Measurements from ENCODE around the gene SH3BGRL3. TPM values are rescaled to one million over a fixed set of nuclear protein-coding genes. Genes with fewer than 3 reads are reported as not detected.
A peak's percentile ranks its signal among the peaks of the same experiment; 100 is the strongest.

SH3BGRL3 gene
- total and polyA plus RNA-seq, 3 donors from 2014 or later, result 24.4 to 76.6 (median 25.4) TPM

DNA sequence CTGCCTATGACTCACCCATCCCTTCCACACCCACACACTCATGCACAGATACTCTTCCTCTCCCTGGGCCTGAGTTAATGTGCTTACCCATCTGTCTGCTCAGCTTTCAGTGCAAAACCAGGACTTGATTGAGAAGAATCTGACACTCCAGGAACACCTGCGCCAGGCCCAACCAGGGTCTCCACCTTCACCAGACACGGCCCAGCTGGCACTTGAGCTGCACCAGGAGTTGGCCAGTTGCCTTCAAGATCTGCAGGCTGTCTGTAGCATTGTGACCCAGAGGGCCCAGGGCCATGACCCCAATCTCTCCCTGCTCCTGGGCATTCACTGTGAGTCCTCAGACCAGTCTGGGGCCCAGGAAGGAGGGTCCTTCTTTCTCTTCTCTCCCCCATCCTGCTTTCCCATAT, 3.5 kb upstream of the SH3BGRL3 start:
- Histone ChIP-seq H3K27me3 (no peaks in the 10 kb centered on the region), H3K27ac (peak overlapping the region; percentile 63 to 89), H3K36me3 (ENCODE audit: low read depth, missing control alignments) (no peaks in the 10 kb centered on the region), H3K4me3 (no peak overlapping the region), H3K4me1 (peaks cover 31% of the 10 kb centered on the region), H3K9me3 (no peaks in the 10 kb centered on the region)
- WGBS, 2 donors, result 94 to 95% methylated on average over 2 of the region's 2 CpGs
- no peak for DNase-seq
- TF ChIP-seq POLR2A (IDR thresholded peaks at IDR 0.05), result no peak
- TF ChIP-seq, protein P1, sequence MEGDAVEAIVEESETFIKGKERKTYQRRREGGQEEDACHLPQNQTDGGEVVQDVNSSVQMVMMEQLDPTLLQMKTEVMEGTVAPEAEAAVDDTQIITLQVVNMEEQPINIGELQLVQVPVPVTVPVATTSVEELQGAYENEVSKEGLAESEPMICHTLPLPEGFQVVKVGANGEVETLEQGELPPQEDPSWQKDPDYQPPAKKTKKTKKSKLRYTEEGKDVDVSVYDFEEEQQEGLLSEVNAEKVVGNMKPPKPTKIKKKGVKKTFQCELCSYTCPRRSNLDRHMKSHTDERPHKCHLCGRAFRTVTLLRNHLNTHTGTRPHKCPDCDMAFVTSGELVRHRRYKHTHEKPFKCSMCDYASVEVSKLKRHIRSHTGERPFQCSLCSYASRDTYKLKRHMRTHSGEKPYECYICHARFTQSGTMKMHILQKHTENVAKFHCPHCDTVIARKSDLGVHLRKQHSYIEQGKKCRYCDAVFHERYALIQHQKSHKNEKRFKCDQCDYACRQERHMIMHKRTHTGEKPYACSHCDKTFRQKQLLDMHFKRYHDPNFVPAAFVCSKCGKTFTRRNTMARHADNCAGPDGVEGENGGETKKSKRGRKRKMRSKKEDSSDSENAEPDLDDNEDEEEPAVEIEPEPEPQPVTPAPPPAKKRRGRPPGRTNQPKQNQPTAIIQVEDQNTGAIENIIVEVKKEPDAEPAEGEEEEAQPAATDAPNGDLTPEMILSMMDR (IDR thresholded peaks at IDR 0.05), result no peak
- intact Hi-C loops (cut with DNase I; ENCODE audit: low total_unique reads), result loop anchor here (10.0 kb wide), 1 partner anchor 48 kb away; no protein-coding TSS in a partner anchor

DNA sequence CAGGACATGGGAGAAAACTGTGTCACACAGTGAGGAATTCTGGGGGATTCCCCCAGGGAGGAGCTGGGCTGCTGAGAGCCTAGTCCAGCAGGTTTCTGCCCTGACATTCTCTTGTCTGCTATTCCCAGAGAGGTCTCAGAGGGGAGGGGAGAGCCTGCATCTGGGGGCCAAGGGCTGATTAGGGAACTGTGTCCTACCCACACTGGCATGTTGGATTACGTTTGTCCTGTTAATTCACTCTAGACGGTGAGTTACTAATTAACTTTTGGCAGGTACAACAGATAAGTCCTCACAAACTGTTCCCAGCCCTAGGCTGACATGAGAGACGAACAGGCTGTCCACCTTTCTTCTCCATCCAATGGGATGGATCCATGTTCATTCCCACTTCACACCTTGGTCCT, 2.6 kb upstream of the SH3BGRL3 start:
- intact Hi-C loops (cut with DNase I; ENCODE audit: low total_unique reads), result loop anchor here (10.0 kb wide), 1 partner anchor 48 kb away; no protein-coding TSS in a partner anchor
- no peak for DNase-seq
- TF ChIP-seq POLR2A (IDR thresholded peaks at IDR 0.05), result no peak
- TF ChIP-seq, protein P1 (IDR thresholded peaks at IDR 0.05), result no peak
- peaks cover 35% of the 10 kb centered on the region for H3K4me1 ChIP-seq
- H3K27ac ChIP-seq, result peak overlapping the region in 1 of 2 donors; percentile 87
- H3K4me3 ChIP-seq, result no peak overlapping the region
- H3K27me3 ChIP-seq, result no peaks in the 10 kb centered on the region
- H3K9me3 ChIP-seq, result no peaks in the 10 kb centered on the region
- WGBS, 2 donors, result 73 to 85% methylated on average over 3 of the region's 3 CpGs
- H3K36me3 ChIP-seq (ENCODE audit: low read depth, missing control alignments), result no peaks in the 10 kb centered on the region

DNA sequence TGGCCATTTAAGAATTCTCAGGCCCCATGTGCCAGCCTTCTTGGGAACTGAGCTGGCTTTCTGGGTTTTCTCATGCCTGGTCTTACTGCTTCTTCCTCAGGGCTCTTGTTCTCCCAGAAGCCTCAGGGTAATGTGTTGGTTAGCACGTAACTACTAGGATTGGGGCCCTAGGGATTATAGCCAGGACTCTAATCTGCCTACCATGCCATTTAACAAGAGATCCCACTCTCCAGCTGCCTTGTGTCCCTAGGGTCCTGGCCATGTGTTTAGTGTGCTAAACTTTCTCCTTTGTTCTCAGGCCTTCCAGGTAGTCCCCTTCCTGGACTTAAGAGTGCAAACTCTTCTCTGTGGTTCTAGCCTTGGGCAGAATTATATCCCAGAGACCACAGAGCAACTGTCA, 2.2 kb upstream of the SH3BGRL3 start:
- Histone ChIP-seq H3K27ac (peak overlapping the region in 1 of 2 donors; percentile 87), H3K27me3 (no peaks in the 10 kb centered on the region), H3K4me1 (peaks cover 39% of the 10 kb centered on the region), H3K9me3 (no peaks in the 10 kb centered on the region), H3K36me3 (ENCODE audit: low read depth, missing control alignments) (no peaks in the 10 kb centered on the region), H3K4me3 (no peak overlapping the region)
- WGBS, 2 donors, result 80 to 90% methylated on average over 1 of the region's 1 CpG
- TF ChIP-seq, protein P1 (IDR thresholded peaks at IDR 0.05), result no peak
- TF ChIP-seq POLR2A (IDR thresholded peaks at IDR 0.05), result no peak
- no peak for DNase-seq
- intact Hi-C loops (cut with DNase I; ENCODE audit: low total_unique reads), result loop anchor here (10.0 kb wide), 1 partner anchor 47 kb away; no protein-coding TSS in a partner anchor

DNA sequence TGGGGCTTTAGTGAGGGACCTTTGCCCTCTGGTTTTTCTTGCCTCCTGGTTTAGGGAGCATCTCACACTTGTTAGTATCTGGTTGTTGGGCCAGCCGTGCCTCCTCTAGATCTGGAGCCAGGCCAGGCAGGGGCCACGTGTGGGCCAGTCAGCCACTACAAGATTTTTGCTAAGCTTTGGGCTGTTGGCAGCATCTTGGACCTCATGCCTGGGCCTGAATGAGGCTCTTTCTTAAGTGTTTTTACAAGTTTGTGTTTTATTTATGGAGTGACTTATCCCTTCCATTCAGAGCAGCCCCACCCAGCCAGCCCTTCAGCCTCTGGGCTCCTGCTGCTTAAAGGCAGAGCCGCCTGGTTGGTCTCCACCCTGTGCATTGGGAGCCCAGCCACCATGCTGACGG, 1.6 kb upstream of the SH3BGRL3 start:
- Histone ChIP-seq H3K9me3 (no peaks in the 10 kb centered on the region), H3K36me3 (ENCODE audit: low read depth, missing control alignments) (no peaks in the 10 kb centered on the region), H3K27ac (peak overlapping the region in 1 of 2 donors; percentile 87), H3K4me3 (no peak overlapping the region), H3K4me1 (peaks cover 45% of the 10 kb centered on the region), H3K27me3 (no peaks in the 10 kb centered on the region)
- no peak for DNase-seq
- intact Hi-C loops (cut with DNase I; ENCODE audit: low total_unique reads), result loop anchor here (10.0 kb wide), 1 partner anchor 46 kb away; no protein-coding TSS in a partner anchor
- TF ChIP-seq, protein P1 (IDR thresholded peaks at IDR 0.05), result no peak
- no peak for TF ChIP-seq POLR2A (IDR thresholded peaks at IDR 0.05)
- 70 to 74% methylated on average over 4 of the region's 4 CpGs for WGBS, 2 donors
